ENCODE data around the gene ACTRT2. TPM values are rescaled to one million over a fixed set of nuclear protein-coding genes. Genes with fewer than 3 reads are reported as not detected.

Gene ACTRT2
- total RNA-seq, 1 donor from 2014 or later, result not detected

- Mint-ChIP-seq H3K9me3 (ENCODE audit: unreplicated experiment) (peaks cover 4% of the 10 kb centered on the region), H3K4me3 (ENCODE audit: unreplicated experiment) (no peak overlapping the region), H3K27me3 (ENCODE audit: unreplicated experiment) (peaks cover 2% of the 10 kb centered on the region), H3K36me3 (ENCODE audit: unreplicated experiment) (peaks cover 5% of the 10 kb centered on the region), H3K4me1 (ENCODE audit: low read depth, unreplicated experiment) (no peaks in the 10 kb centered on the region), H3K27ac (ENCODE audit: unreplicated experiment) (no peak overlapping the region)
- no peak for TF ChIP-seq CTCF (IDR thresholded peaks at IDR 0.05; ENCODE audit: partially characterized antibody, unreplicated experiment)
- DNase-seq, result no peak
These were observed 27.9 kb downstream of the ACTRT2 start for GRCh38 chr1:3049164-3049563.

GRCh38 chr1:3049905-3050304 lies 28.6 kb downstream of the ACTRT2 start:
- no peak for DNase-seq
- no peak overlapping the region for H3K27ac Mint-ChIP-seq (ENCODE audit: unreplicated experiment)
- no peak overlapping the region for H3K4me3 Mint-ChIP-seq (ENCODE audit: unreplicated experiment)
- H3K36me3 Mint-ChIP-seq (ENCODE audit: unreplicated experiment), result peaks cover 5% of the 10 kb centered on the region
- H3K4me1 Mint-ChIP-seq (ENCODE audit: low read depth, unreplicated experiment), result no peaks in the 10 kb centered on the region
- H3K9me3 Mint-ChIP-seq (ENCODE audit: unreplicated experiment), result peaks cover 4% of the 10 kb centered on the region
- no peak for TF ChIP-seq CTCF (IDR thresholded peaks at IDR 0.05; ENCODE audit: partially characterized antibody, unreplicated experiment)
- H3K27me3 Mint-ChIP-seq (ENCODE audit: unreplicated experiment), result peaks cover 2% of the 10 kb centered on the region

GRCh38 chr1:3050603-3051002 lies 29.3 kb downstream of the ACTRT2 start:
- Mint-ChIP-seq H3K4me3 (ENCODE audit: unreplicated experiment) (no peak overlapping the region), H3K27me3 (ENCODE audit: unreplicated experiment) (peaks cover 2% of the 10 kb centered on the region), H3K27ac (ENCODE audit: unreplicated experiment) (no peak overlapping the region), H3K4me1 (ENCODE audit: low read depth, unreplicated experiment) (no peaks in the 10 kb centered on the region), H3K36me3 (ENCODE audit: unreplicated experiment) (peaks cover 5% of the 10 kb centered on the region), H3K9me3 (ENCODE audit: unreplicated experiment) (peaks cover 4% of the 10 kb centered on the region)
- TF ChIP-seq CTCF (IDR thresholded peaks at IDR 0.05; ENCODE audit: partially characterized antibody, unreplicated experiment), result no peak
- no peak for DNase-seq

GRCh38 chr1:3051270-3052268 lies 30.3 kb downstream of the ACTRT2 start:
- no peaks in the 10 kb centered on the region for H3K4me1 Mint-ChIP-seq (ENCODE audit: low read depth, unreplicated experiment)
- peaks cover 6% of the 10 kb centered on the region for H3K27me3 Mint-ChIP-seq (ENCODE audit: unreplicated experiment)
- DNase-seq, result no peak
- peaks cover 4% of the 10 kb centered on the region for H3K9me3 Mint-ChIP-seq (ENCODE audit: unreplicated experiment)
- H3K27ac Mint-ChIP-seq (ENCODE audit: unreplicated experiment), result no peak overlapping the region
- H3K4me3 Mint-ChIP-seq (ENCODE audit: unreplicated experiment), result no peak overlapping the region
- no peak for TF ChIP-seq CTCF (IDR thresholded peaks at IDR 0.05; ENCODE audit: partially characterized antibody, unreplicated experiment)
- H3K36me3 Mint-ChIP-seq (ENCODE audit: unreplicated experiment), result peaks cover 5% of the 10 kb centered on the region

- no peak overlapping the region for H3K27ac Mint-ChIP-seq (ENCODE audit: unreplicated experiment)
- no peaks in the 10 kb centered on the region for H3K4me1 Mint-ChIP-seq (ENCODE audit: low read depth, unreplicated experiment)
- H3K36me3 Mint-ChIP-seq (ENCODE audit: unreplicated experiment), result peaks cover 5% of the 10 kb centered on the region
- TF ChIP-seq CTCF (IDR thresholded peaks at IDR 0.05; ENCODE audit: partially characterized antibody, unreplicated experiment), result no peak
- peaks cover 4% of the 10 kb centered on the region for H3K9me3 Mint-ChIP-seq (ENCODE audit: unreplicated experiment)
- H3K27me3 Mint-ChIP-seq (ENCODE audit: unreplicated experiment), result peaks cover 8% of the 10 kb centered on the region
- DNase-seq, result no peak
- H3K4me3 Mint-ChIP-seq (ENCODE audit: unreplicated experiment), result no peak overlapping the region
These were observed 31.2 kb downstream of the ACTRT2 start for GRCh38 chr1:3052501-3052900.

Data from glutamatergic neuron (in vitro differentiated cells).